Esophagus squamous epithelium (tissue), 5 donors: ENCODE measurements around the gene RFLNA. TPM values are rescaled to one million over a fixed set of nuclear protein-coding genes. Genes with fewer than 3 reads are reported as not detected.

Experiments
- DNase-seq: peaks from one replicate; lab custom pipeline; 2025; lab: John Stamatoyannopoulos, UW
- H3K27ac ChIP-seq, 4 donors: fragments of 200-600 bp; sonication (generic); one replicate each; pipeline ENCODE4 v1.5.1; 2016 to 2019; ENCODE audit warnings: mild to moderate bottlenecking in 1 of 4
- H3K27me3 ChIP-seq, 4 donors: fragments of 200-600 bp; sonication (generic); 1 replicate in 3 of 4; 2 replicates in 1 of 4; pipeline versions ENCODE4 v1.5.1 to v1.6.0; 2017 to 2021; ENCODE audit warnings: antibody characterized with exemption in 1 of 4
- H3K36me3 ChIP-seq, 3 donors: fragments of 200-600 bp; sonication (generic); one replicate each; pipeline ENCODE4 v1.5.1; 2016 to 2019
- H3K4me1 ChIP-seq, 3 donors: fragments of 200-600 bp; sonication (generic); one replicate each; pipeline ENCODE4 v1.5.1; 2017 to 2019
- H3K4me3 ChIP-seq, 4 donors: fragments of 200-600 bp; sonication (generic); 1 replicate in 3 of 4; 2 replicates in 1 of 4; pipeline ENCODE4 v1.5.1; 2016 to 2019; ENCODE audit warnings: mild to moderate bottlenecking in 2 of 4, moderate library complexity in 1 of 4
- H3K9me3 ChIP-seq, 3 donors: fragments of 200-600 bp; sonication (generic); one replicate each; pipeline ENCODE4 v1.5.1; 2016 to 2019
- CTCF ChIP-seq, 6 experiments: fragments of 450-650 bp in 4 of 6; fragments of 200-600 bp in 2 of 6; sonication (generic) in 2 of 6; IDR thresholded peaks; one replicate each; pipeline ENCODE4 v1.5.1; 2016 to 2019; ENCODE audit warnings: antibody characterized with exemption in 6 of 6, mild to moderate bottlenecking in 4 of 6, moderate library complexity in 4 of 6
- POLR2A ChIP-seq, 4 donors: fragments of 450-650 bp; IDR thresholded peaks; one replicate each; pipeline ENCODE4 v1.6.1; 2017; ENCODE audit warnings: antibody characterized with exemption in 4 of 4, mild to moderate bottlenecking in 4 of 4, moderate library complexity in 3 of 4
- WGBS, 2 donors: methylation state at CpG; one replicate each; pipeline ENCODE4 v1.1.5; 2018; 5-methylcytosine and 5-hydroxymethylcytosine counted together
- intact Hi-C: fragments of 100-400 bp; cut with DNase I; formaldehyde crosslinking; loops from one replicate; pipeline ENCODE4 v1.15.0; 2022
- total RNA-seq, 4 donors: library from RNA; depleted of rRNA; stranded (reverse); fragments of >200 nt; gene quantifications; one replicate each; pipeline ENCODE4 v1.1.0, GENCODE V29; 2016
- donor health status: DM: yes; HTN: yes; CAD: no.

Gene RFLNA
- total RNA-seq, 4 donors from 2014 or later: 0.23 to 0.57 (median 0.45) TPM; not detected in 1

- TF ChIP-seq POLR2A (IDR thresholded peaks at IDR 0.05) (no peak), CTCF (IDR thresholded peaks at IDR 0.05) (no peak)
- Histone ChIP-seq H3K36me3 (peaks cover 51 to 99% (median 67%) of the 10 kb centered on the region in 3 donors), H3K27ac (no peak overlapping the region), H3K9me3 (no peaks in the 10 kb centered on the region), H3K27me3 (no peaks in the 10 kb centered on the region), H3K4me1 (no peaks in the 10 kb centered on the region), H3K4me3 (no peak overlapping the region)
- DNase-seq: no peak
- intact Hi-C loops: no loop called here
- 75 to 77% methylated on average over 14 of the region's 14 CpGs for WGBS, 2 donors
Measured at GRCh38 chr12:124337622-124338021, 42.7 kb downstream of the RFLNA start.

GRCh38 chr12:124338448-124338847, 43.6 kb downstream of the RFLNA start:
- 94 to 96% methylated on average over 6 of the region's 6 CpGs for WGBS, 2 donors
- no peak overlapping the region for H3K27ac ChIP-seq
- TF ChIP-seq POLR2A (IDR thresholded peaks at IDR 0.05) (no peak), CTCF (IDR thresholded peaks at IDR 0.05) (no peak)
- H3K27me3 ChIP-seq: no peaks in the 10 kb centered on the region
- DNase-seq: no peak
- peaks cover 47 to 99% (median 68%) of the 10 kb centered on the region in 3 donors for H3K36me3 ChIP-seq
- intact Hi-C loops: no loop called here
- no peak overlapping the region for H3K4me3 ChIP-seq
- no peaks in the 10 kb centered on the region for H3K4me1 ChIP-seq
- no peaks in the 10 kb centered on the region for H3K9me3 ChIP-seq

GRCh38 chr12:124338876-124339603, 44.1 kb downstream of the RFLNA start:
- 85 to 97% methylated on average over 3 of the region's 3 CpGs for WGBS, 2 donors
- no peak for TF ChIP-seq POLR2A (IDR thresholded peaks at IDR 0.05)
- no peak for TF ChIP-seq CTCF (IDR thresholded peaks at IDR 0.05)
- Histone ChIP-seq H3K4me1 (no peaks in the 10 kb centered on the region), H3K9me3 (no peaks in the 10 kb centered on the region), H3K27me3 (no peaks in the 10 kb centered on the region), H3K4me3 (no peak overlapping the region), H3K27ac (no peak overlapping the region), H3K36me3 (peaks cover 48 to 99% (median 68%) of the 10 kb centered on the region in 3 donors)
- intact Hi-C loops: no loop called here
- DNase-seq: no peak

GRCh38 chr12:124340080-124340900, 45.4 kb downstream of the RFLNA start:
- H3K4me1 ChIP-seq: no peaks in the 10 kb centered on the region
- no peaks in the 10 kb centered on the region for H3K9me3 ChIP-seq
- H3K27ac ChIP-seq: no peak overlapping the region
- no peaks in the 10 kb centered on the region for H3K27me3 ChIP-seq
- no peak overlapping the region for H3K4me3 ChIP-seq
- TF ChIP-seq POLR2A (IDR thresholded peaks at IDR 0.05) (no peak), CTCF (IDR thresholded peaks at IDR 0.05) (no peak)
- DNase-seq: no peak
- H3K36me3 ChIP-seq: peaks cover 44 to 99% (median 67%) of the 10 kb centered on the region in 3 donors
- intact Hi-C loops: no loop called here
- 100% methylated on average over 1 to 7 of the region's 42 CpGs for WGBS, 2 donors

- Histone ChIP-seq H3K9me3 (no peaks in the 10 kb centered on the region), H3K4me1 (no peaks in the 10 kb centered on the region), H3K27me3 (no peaks in the 10 kb centered on the region), H3K27ac (no peak overlapping the region), H3K4me3 (no peak overlapping the region), H3K36me3 (peaks cover 49 to 99% (median 68%) of the 10 kb centered on the region in 3 donors)
- intact Hi-C loops: no loop called here
- TF ChIP-seq POLR2A (IDR thresholded peaks at IDR 0.05): no peak
- no peak for TF ChIP-seq CTCF (IDR thresholded peaks at IDR 0.05)
- WGBS, 2 donors: 90% methylated on average over 2 of the region's 27 CpGs; no CpG with 5 or more reads in 1 of the 2 donors
- DNase-seq: no peak
Measured at GRCh38 chr12:124341645-124342069, 46.8 kb downstream of the RFLNA start.
